A549 (cell line): ENCODE measurements around the gene KNOP1. TPM values are rescaled to one million over a fixed set of nuclear protein-coding genes. Genes with fewer than 3 reads are reported as not detected.
A peak's percentile ranks its signal among the peaks of the same experiment; 100 is the strongest.

Source experiments
- ATAC-seq, 2 experiments: fragments of 200-7000 bp in 1 of 2; fragments of >200 bp in 1 of 2; cut with Nextera tagmentation in 1 of 2; cut with Tn5 transposase in 1 of 2; 3 replicates each; pipeline versions ENCODE4 v1.8.0 to v1.9.1; 2018 to 2020; ENCODE audit warnings: mild to moderate bottlenecking in 1 of 2, moderate library complexity in 1 of 2
- CTCF ChIA-PET: fragments of 300-600 bp; sonication (Branson Sonifier 250); formaldehyde crosslinking; extraction: SDS; loops from one replicate; lab custom pipeline; 2021; ENCODE audit warnings: antibody characterized with exemption, inconsistent platforms; lab: Yijun Ruan, JAX
- POLR2A ChIA-PET: fragments of 350-600 bp; formaldehyde crosslinking; extraction: SDS; loops from one replicate; lab custom pipeline; 2021; ENCODE audit warnings: antibody characterized with exemption, inconsistent platforms; lab: Yijun Ruan, JAX
- DNase-seq, 2 experiments: peaks; one replicate each; pipeline versions ENCODE4 v3.0.0 to v3.0.0-alpha.2; 2011 to 2016; ENCODE audit warnings: low read depth in 1 of 2, low spot score in 1 of 2
- FAIRE-seq: peaks from 2 replicates; lab custom pipeline; 2011; peaks lifted over from hg19 to GRCh38; lab: Jason Lieb, UNC
- H3K27ac ChIP-seq, 2 experiments: fragments of >200 bp; sonication (Bioruptor Twin); formaldehyde crosslinking; 3 replicates each; pipeline ENCODE4 v1.5.1; 2016 to 2017
- H3K4me1 ChIP-seq: fragments of >200 bp; sonication (Bioruptor Twin); formaldehyde crosslinking; 3 replicates; pipeline ENCODE4 v1.6.1; 2016
- H3K4me2 ChIP-seq: fragments of >200 bp; sonication (Bioruptor Twin); formaldehyde crosslinking; 3 replicates; pipeline ENCODE4 v1.6.1; 2016
- H3K4me3 ChIP-seq: fragments of >200 bp; sonication (Bioruptor Twin); formaldehyde crosslinking; 3 replicates; pipeline ENCODE4 v1.5.1; 2016
- H3K9me3 ChIP-seq: fragments of >200 bp; sonication (Bioruptor Twin); formaldehyde crosslinking; 3 replicates; pipeline ENCODE4 v1.6.1; 2016
- ATOH8 ChIP-seq: fragments of 250-450 bp; sonication (Bioruptor Pico); IDR thresholded peaks from 2 replicates; pipeline ENCODE4 v1.5.0; 2020; ENCODE audit warnings: low read depth, mild to moderate bottlenecking, moderate library complexity
- CBX2 ChIP-seq: fragments of 200-600 bp; sonication (generic); IDR thresholded peaks from 2 replicates; pipeline ENCODE4 v1.6.1; 2016; ENCODE audit warnings: low read depth, mild to moderate bottlenecking, borderline replicate concordance
- CBX8 ChIP-seq: fragments of 200-600 bp; sonication (generic); IDR thresholded peaks from 2 replicates; pipeline ENCODE4 v1.6.1; 2016
- E2F6 ChIP-seq: IDR thresholded peaks from 2 replicates; pipeline ENCODE4 v1.6.1; 2012; ENCODE audit warnings: low read depth, borderline replicate concordance
- ELK1 ChIP-seq: fragments of 150-350 bp; IDR thresholded peaks from 2 replicates; pipeline ENCODE4 v1.6.1; 2014; ENCODE audit warnings: low read depth, mild to moderate bottlenecking, low read length
- EP300 ChIP-seq, 2 experiments: fragments of >200 bp; sonication (Bioruptor Twin); formaldehyde crosslinking; IDR thresholded peaks; 2 replicates in 1 of 2; 3 replicates in 1 of 2; pipeline ENCODE4 v1.6.1; 2016 to 2017
- ESRRA ChIP-seq: fragments of 150-350 bp; IDR thresholded peaks from 2 replicates; pipeline ENCODE4 v1.6.1; 2014; ENCODE audit warnings: mild to moderate bottlenecking, low read length, borderline replicate concordance
- FOSB ChIP-seq: fragments of 250-450 bp; sonication (Bioruptor Pico); IDR thresholded peaks from 2 replicates; pipeline ENCODE4 v1.5.0; 2020; ENCODE audit warnings: mild to moderate bottlenecking, moderate library complexity
- FOSL2 ChIP-seq, 2 experiments: fragments of 450-650 bp in 1 of 2; fragments of >200 bp in 1 of 2; sonication (Bioruptor Twin) in 1 of 2; formaldehyde crosslinking; IDR thresholded peaks; 2 replicates each; pipeline versions ENCODE4 v1.5.0 to v1.6.1; 2016 to 2020; ENCODE audit warnings: mild to moderate bottlenecking in 1 of 2, moderate library complexity in 1 of 2
- GATA3 ChIP-seq: IDR thresholded peaks from 2 replicates; pipeline ENCODE4 v1.6.1; 2012; ENCODE audit warnings: borderline replicate concordance
- HEYL ChIP-seq: fragments of 250-450 bp; sonication (Bioruptor Pico); IDR thresholded peaks from 2 replicates; pipeline ENCODE4 v1.8.0; 2021; ENCODE audit warnings: mild to moderate bottlenecking, moderate library complexity
- HOXA7 ChIP-seq: fragments of 250-450 bp; sonication (Bioruptor Pico); IDR thresholded peaks from 2 replicates; pipeline ENCODE4 v1.5.0; 2020; ENCODE audit warnings: mild to moderate bottlenecking, moderate library complexity
- KDM5A ChIP-seq: fragments of 200-600 bp; sonication (generic); IDR thresholded peaks from 2 replicates; pipeline ENCODE4 v1.6.1; 2016; ENCODE audit warnings: antibody characterized with exemption, mild to moderate bottlenecking
- MYC ChIP-seq: IDR thresholded peaks from 2 replicates; pipeline ENCODE4 v1.6.1; 2012; ENCODE audit warnings: mild to moderate bottlenecking, inconsistent platforms, low read length, improper control_type of control experiment, borderline replicate concordance
- NPAS2 ChIP-seq: fragments of 250-450 bp; sonication (Bioruptor Pico); IDR thresholded peaks from 2 replicates; pipeline ENCODE4 v1.8.0; 2022; ENCODE audit warnings: mild to moderate bottlenecking, moderate library complexity, borderline replicate concordance
- NR3C1 ChIP-seq: fragments of >200 bp; sonication (Bioruptor Twin); formaldehyde crosslinking; IDR thresholded peaks from 3 replicates; pipeline ENCODE4 v1.6.1; 2017
- RFX5 ChIP-seq: fragments of 450-650 bp; IDR thresholded peaks from 2 replicates; pipeline ENCODE4 v1.7.1; 2014; ENCODE audit warnings: antibody characterized with exemption, mild to moderate bottlenecking, moderate library complexity
- SMC3 ChIP-seq: fragments of >200 bp; sonication (Bioruptor Twin); formaldehyde crosslinking; IDR thresholded peaks from 3 replicates; pipeline ENCODE4 v1.6.1; 2018; ENCODE audit warnings: inconsistent platforms
- ZSCAN20 ChIP-seq: fragments of 250-450 bp; sonication (Bioruptor Pico); IDR thresholded peaks from 2 replicates; pipeline ENCODE4 v1.8.0; 2022; ENCODE audit warnings: mild to moderate bottlenecking, moderate library complexity
- WGBS: methylation state at CpG from one replicate; pipeline ENCODE4 v1.1.6; 2017; ENCODE audit errors: missing lambda C conversion rate; 5-methylcytosine and 5-hydroxymethylcytosine counted together
- polyA plus RNA-seq, 4 experiments: library from polyadenylated mRNA; depleted of rRNA in 3 of 4; stranded (reverse); fragments of >200 nt; fragmentation: RNase III in 1 of 4; extraction: RNeasy Plus Mini Kit Qiagen cat#74134 plus additional on column Dnase treatment in 1 of 4; gene quantifications; 2 replicates in 3 of 4; 3 replicates in 1 of 4; pipeline ENCODE4 v1.2.3, GENCODE V29; 2011 to 2017

The KNOP1 gene
- polyA plus RNA-seq, 2 of the 4 experiments (the other 2 are of a cell fraction): 38.2 to 44.8 TPM

- Histone ChIP-seq H3K4me2 (no peak overlapping the region), H3K4me3 (no peak overlapping the region), H3K27ac (no peak overlapping the region), H3K9me3 (no peaks in the 10 kb centered on the region), H3K4me1 (peaks cover 37% of the 10 kb centered on the region)
- 95% methylated on average over 8 of the region's 8 CpGs for WGBS
- no peak for ATAC-seq
- FAIRE-seq: no peak
- no peak for TF ChIP-seq SMC3
- TF ChIP-seq FOSB (CRISPR knock-in tag): no peak
- no peak for TF ChIP-seq FOSL2 (IDR thresholded peaks at IDR 0.05)
- no peak for TF ChIP-seq FOSL2 (CRISPR knock-in tag; IDR thresholded peaks at IDR 0.05)
- TF ChIP-seq KDM5A: no peak
- TF ChIP-seq NPAS2 (CRISPR knock-in tag): no peak
- no peak for TF ChIP-seq ATOH8
- DNase-seq: no peak
- POLR2A ChIA-PET: interaction anchor here (0.6 kb wide), 1 partner anchor 85 kb away, joined by 3 read pairs; no protein-coding TSS in a partner anchor
- CTCF ChIA-PET: interaction anchor here (1.0 to 1.4 kb wide), 4 partner anchors 9 to 204 kb away, joined by 3 to 6 read pairs (median 3); no protein-coding TSS in a partner anchor
Observed at GRCh38 chr16:19694989-19695388, 23.0 kb downstream of the KNOP1 start.

- peak in 1 of 2 experiments; percentile 17; a peak in 1 of 6 replicates for ATAC-seq
- H3K27ac ChIP-seq: peak overlapping the region in 1 of 2 experiments; percentile 21; a peak in 1 of 6 replicates
- no peak for FAIRE-seq
- TF ChIP-seq GATA3: no peak
- no peak for TF ChIP-seq ELK1
- TF ChIP-seq CBX2: no peak
- no peak for TF ChIP-seq ESRRA
- no peak for TF ChIP-seq HEYL (CRISPR knock-in tag)
- TF ChIP-seq NR3C1: no peak
- TF ChIP-seq CBX8: no peak
- TF ChIP-seq EP300 (IDR thresholded peaks at IDR 0.05): no peak
- no peak for TF ChIP-seq E2F6
- TF ChIP-seq ZSCAN20 (CRISPR knock-in tag): no peak
- TF ChIP-seq ATOH8: no peak
- TF ChIP-seq, all 56 proteins: peak for 0
- Histone ChIP-seq H3K4me3 (no peak overlapping the region), H3K9me3 (no peaks in the 10 kb centered on the region), H3K4me1 (peaks cover 7% of the 10 kb centered on the region), H3K4me2 (no peak overlapping the region)
- CTCF ChIA-PET: interaction anchor here (0.6 to 1.8 kb wide), 5 partner anchors 9 to 92 kb away, joined by 3 to 5 read pairs (median 3); no protein-coding TSS in a partner anchor
- 68% methylated on average over 14 of the region's 14 CpGs for WGBS
- DNase-seq: no peak
- POLR2A ChIA-PET: no interaction called here
Observed at GRCh38 chr16:19691161-19691711, 26.8 kb downstream of the KNOP1 start.

GRCh38 chr16:19690196-19690595, 27.8 kb downstream of the KNOP1 start:
- DNase-seq (no peak), ATAC-seq (peak in 1 of 2 experiments; percentile 22; a peak in 1 of 6 replicates), FAIRE-seq (no peak)
- 85% methylated on average over 4 of the region's 4 CpGs for WGBS
- Histone ChIP-seq H3K4me3 (no peak overlapping the region), H3K27ac (no peak overlapping the region), H3K4me1 (no peaks in the 10 kb centered on the region), H3K9me3 (no peaks in the 10 kb centered on the region), H3K4me2 (no peak overlapping the region)
- CTCF ChIA-PET: interaction anchor here (1.8 kb wide), 1 partner anchor 8 kb away, joined by 4 read pairs; no protein-coding TSS in a partner anchor
- TF ChIP-seq HOXA7: no peak
- TF ChIP-seq MYC: no peak
- TF ChIP-seq RFX5: no peak
- TF ChIP-seq, all 56 proteins: peak for 0
- POLR2A ChIA-PET: no interaction called here
